Upper lobe of left lung (tissue), 4 donors: ENCODE data around the gene MOV10L1.

Source experiments
- POLR2A ChIP-seq, 4 donors: fragments of 450-650 bp; IDR thresholded peaks; one replicate each; pipeline ENCODE4 v1.5.1; 2016 to 2017; ENCODE audit warnings: antibody characterized with exemption in 4 of 4, mild to moderate bottlenecking in 2 of 4
- TF ChIP-seq, protein P1 (sequence below), 6 experiments: fragments of 450-650 bp in 4 of 6; fragments of 200-600 bp in 2 of 6; sonication (generic) in 2 of 6; IDR thresholded peaks; one replicate each; pipeline ENCODE4 v1.5.1; 2016 to 2019; ENCODE audit warnings: antibody characterized with exemption in 6 of 6

DNA sequence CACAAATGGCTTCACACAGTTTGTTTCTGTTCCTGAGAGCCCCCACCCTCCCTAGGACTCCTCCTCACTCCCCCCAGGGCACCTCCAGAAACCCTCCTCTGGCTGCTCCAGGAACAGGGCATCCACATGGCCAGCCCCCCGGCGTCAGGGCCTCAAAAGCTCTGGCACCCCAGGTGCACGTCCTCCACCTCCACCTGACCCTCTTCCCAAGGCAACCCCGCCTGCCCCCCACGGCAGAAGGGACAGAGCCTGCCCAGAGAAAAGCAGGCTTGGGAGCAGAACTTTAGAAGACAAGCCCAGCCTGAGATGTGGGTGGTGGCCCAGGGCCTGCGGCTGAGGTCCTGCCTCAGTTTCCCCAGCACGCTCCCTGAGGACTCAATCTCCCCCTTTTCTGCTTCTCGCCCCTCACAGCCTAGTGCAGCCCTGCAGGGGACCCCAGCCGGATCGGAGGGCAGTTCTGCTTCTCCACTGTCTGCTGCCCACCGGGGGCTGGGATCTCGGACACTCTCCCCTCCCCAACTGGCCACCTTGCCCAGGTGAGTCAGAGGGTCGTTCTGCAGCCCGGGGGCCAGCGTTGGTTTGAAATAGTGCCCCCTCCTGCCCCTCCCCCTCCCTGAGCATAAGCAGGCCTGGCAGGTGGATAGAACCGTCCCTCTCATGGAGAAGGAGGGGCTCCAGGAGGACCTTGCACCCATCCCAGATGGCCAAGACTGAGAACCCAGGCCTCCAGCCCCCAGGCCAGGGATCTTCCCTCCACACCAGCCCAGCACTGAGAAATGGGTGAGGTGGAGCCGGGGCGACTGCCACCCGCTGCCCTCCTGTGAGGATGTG lies 93.5 kb downstream of the MOV10L1 start:
- TF ChIP-seq, protein P1, sequence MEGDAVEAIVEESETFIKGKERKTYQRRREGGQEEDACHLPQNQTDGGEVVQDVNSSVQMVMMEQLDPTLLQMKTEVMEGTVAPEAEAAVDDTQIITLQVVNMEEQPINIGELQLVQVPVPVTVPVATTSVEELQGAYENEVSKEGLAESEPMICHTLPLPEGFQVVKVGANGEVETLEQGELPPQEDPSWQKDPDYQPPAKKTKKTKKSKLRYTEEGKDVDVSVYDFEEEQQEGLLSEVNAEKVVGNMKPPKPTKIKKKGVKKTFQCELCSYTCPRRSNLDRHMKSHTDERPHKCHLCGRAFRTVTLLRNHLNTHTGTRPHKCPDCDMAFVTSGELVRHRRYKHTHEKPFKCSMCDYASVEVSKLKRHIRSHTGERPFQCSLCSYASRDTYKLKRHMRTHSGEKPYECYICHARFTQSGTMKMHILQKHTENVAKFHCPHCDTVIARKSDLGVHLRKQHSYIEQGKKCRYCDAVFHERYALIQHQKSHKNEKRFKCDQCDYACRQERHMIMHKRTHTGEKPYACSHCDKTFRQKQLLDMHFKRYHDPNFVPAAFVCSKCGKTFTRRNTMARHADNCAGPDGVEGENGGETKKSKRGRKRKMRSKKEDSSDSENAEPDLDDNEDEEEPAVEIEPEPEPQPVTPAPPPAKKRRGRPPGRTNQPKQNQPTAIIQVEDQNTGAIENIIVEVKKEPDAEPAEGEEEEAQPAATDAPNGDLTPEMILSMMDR (IDR thresholded peaks at IDR 0.05) = no peak
- no peak for TF ChIP-seq POLR2A (IDR thresholded peaks at IDR 0.05)
